DMS 273 (cell line): ENCODE data around the gene CHD6.

Experiments used
- DNase-seq: peaks from one replicate; lab custom pipeline; 2025; ENCODE audit not compliant: unreplicated experiment; lab: John Stamatoyannopoulos, UW

The CHD6 gene

DNA sequence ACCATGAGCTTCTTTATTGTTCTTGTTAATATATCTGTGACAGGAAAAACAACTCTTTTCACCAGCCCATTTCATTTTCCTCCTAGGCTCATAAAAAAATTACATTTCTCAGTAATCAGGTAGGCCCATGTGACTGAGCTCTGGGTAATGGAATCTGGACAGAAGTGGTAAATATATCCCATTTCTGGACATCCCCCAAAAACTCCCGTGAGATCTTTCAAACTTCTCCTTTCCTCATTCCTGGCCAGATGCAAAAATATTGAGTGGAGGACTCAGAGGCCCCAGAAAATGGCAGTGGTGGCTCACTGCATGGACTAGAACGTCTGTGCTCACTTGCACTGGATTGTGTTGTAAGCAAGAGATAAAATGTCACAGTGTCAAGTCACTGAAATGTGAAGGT lies 3.8 kb upstream of the CHD6 start:
- no peak for DNase-seq

GRCh38 chr20:41621421-41621820 lies 3.2 kb upstream of the CHD6 start:
- no peak for DNase-seq

DNA sequence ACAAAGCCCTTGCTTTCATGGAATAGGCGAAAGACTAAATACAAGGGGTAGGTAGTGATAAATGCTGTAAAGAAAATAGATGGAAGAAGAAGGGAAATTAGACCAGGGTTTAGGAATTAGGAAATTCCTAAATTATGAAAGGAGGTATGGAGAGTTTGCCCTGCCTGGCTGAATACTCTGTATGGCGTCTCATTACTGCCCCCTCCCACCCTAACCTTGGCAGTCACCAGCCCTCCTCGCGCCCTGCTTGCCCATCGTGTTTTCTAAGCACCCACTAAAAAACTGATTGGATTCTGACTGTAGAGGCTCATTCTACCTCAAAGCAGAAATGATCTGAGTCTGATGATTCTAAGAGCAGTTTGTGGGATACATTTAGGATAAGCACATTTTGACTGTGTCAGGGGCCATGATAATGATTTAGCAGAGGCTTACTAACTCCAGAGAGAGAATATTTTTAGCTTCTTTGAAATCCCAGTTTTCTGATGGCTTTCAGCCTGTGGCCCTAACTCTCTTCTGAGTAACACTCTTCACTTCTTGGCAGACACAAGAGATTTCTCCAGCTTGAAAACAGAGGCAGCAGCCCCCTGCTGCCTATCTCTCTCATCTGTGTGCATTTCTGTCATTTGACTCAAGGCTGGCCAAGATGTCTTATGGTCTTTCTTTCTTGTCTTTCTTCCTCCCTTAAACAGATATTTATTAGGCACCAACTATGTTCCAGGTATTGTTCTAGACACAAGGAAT lies 1.4 kb upstream of the CHD6 start:
- DNase-seq, result peak; percentile 38

GRCh38 chr20:41618807-41619311 lies 682 bp upstream of the CHD6 start:
- DNase-seq, result peak; percentile 61

GRCh38 chr20:41617059-41617901 lies 897 bp downstream of the CHD6 start:
- DNase-seq, result peak; percentile 77

DNA sequence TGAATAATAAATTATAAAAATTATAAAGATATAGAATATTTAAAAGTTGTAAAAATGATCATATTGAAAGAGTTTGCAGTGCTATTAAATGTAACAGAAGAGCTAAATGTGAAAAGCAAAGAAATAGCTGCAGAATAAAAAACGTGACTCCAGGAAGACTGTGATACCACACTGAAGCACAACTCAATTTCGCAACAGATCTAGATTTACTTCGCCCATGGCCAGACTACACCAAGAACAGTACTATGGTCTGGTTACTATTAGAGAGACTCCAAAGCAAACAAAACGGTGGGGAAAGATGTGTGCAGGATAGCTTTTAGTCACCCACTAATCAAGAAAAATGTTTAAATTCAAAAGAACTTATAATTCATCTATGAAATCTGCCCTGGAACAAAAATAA lies 1.9 kb downstream of the CHD6 start:
- peak; percentile 8 for DNase-seq

GRCh38 chr20:41615676-41616075 lies 2.5 kb downstream of the CHD6 start:
- no peak for DNase-seq

DNA sequence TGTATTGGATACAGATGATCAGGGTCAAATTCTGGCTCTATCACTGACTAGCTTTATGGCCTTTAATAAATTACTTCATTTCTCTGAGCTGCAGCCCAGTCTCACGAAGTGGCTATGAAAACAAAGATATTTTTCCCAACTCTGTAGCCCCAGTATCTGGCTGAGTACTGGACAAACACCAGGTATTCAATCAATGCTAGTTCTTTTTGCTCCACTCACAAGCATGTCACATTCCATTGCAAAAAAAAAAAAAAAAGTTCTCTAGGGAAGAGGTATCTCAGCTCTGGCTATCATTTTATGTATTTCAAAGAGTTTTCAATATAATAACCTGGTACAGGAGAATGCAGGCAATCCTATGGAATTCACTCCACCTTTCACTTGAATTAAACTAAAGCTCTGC lies 3.1 kb downstream of the CHD6 start:
- DNase-seq, result no peak

- no peak for DNase-seq
These were observed 4.9 kb downstream of the CHD6 start for GRCh38 chr20:41613321-41613720.

DNA sequence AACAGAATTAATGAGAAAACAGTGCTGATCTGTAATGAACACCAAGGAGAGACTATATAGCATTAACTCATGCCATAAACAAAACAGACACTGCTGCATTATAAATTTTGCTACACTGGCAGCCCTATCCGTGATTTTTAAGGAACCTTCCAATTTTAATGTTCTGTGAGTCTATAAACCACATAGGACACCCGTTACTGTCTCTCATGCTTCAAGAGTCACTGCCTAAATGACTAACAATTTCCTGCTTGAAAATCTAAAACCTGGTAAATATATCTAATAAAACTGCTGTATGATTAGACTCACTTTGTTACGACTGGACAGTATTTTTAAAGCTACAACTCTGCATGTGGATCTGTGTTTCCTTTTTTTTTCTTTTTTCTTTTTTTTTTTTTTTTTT lies 8.7 kb downstream of the CHD6 start:
- DNase-seq, result no peak

GRCh38 chr20:41608606-41609005 lies 9.6 kb downstream of the CHD6 start:
- no peak for DNase-seq

- DNase-seq, result no peak
These were observed 10.4 kb downstream of the CHD6 start for GRCh38 chr20:41607791-41608190.

DNA sequence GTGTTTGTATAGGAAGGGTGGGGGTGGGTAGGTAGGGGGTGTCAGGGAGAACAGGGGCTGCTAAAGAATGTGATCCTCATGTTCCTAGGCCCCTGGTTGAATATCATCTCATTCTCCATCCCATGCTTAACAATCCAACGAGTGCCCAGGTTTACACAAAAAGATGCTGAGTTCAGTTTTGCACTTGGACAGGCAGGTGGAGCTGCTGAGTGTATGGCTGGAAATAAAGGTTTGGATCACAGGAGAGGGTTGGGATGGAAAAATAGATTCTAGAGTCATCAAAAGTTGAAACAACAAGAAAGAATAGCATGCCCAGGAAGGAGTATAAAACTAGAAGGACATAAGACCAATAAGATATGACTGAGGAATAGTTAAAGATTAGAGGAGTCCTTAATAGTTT lies 14.2 kb downstream of the CHD6 start:
- no peak for DNase-seq

- DNase-seq, result no peak
These were observed 16.4 kb downstream of the CHD6 start for GRCh38 chr20:41601742-41602141.

DNA sequence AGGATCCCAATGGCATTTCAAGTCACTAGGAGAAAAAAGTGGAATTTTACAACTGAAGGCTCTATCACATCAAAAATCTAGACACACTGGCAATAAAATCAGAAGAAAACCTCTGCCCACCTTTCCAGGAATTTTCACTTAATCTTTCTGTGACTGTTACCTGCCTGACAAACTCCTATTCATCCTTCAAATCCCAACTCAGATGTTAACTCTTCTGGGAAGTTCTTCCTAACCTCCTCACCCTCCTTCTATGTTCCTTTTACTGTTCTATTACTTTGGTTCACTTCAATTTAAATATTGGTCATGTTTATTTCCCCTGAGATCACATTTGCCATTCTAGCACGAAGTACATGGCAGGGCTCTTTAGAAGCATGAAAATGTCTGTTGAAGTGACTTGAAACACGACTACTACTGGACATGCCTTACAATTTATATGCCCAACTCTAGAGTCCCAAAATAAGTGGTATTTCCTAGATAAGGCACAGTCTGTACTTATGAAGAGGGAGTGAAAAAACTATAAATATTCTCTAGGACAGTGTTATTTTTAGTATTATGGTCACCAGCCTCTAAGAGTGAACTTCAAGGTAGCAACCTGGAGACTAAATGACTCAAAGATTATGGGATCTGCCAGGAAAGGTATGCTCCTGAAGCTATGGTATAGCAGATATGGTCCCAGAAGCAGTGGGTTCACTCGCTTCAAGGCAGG lies 17.1 kb downstream of the CHD6 start:
- no peak for DNase-seq

DNA sequence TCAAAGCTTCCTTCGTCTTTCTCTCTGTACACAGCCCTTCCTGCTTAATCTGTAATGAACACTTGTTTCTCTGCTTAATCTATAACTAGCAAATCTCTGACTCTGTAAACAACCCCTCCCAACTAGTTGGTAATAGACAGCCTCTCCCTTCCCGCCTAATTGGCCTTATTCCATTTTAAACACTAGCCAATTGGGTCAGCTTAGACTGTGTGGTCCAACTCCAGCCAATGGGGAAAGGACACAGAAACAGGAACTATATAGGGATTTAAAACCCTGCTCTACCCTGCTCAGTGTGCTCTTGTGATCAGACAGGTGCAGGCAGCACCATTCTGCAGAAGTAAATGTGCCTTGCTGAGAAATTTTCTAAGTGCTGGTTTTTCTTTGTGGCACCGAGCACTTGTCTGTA lies 18.5 kb downstream of the CHD6 start:
- no peak for DNase-seq

- DNase-seq, result no peak
These were observed 19.5 kb downstream of the CHD6 start for GRCh38 chr20:41598719-41599118.

GRCh38 chr20:41594514-41595322 lies 23.5 kb downstream of the CHD6 start:
- no peak for DNase-seq

- no peak for DNase-seq
These were observed 25.5 kb downstream of the CHD6 start for GRCh38 chr20:41592516-41593216.

GRCh38 chr20:41587956-41588355 lies 30.2 kb downstream of the CHD6 start:
- DNase-seq, result no peak
